CD4-positive, alpha-beta T cell treated with Interleukin-4 for 1 hour (primary cell): ENCODE measurements around the gene TFDP1.
A peak's percentile ranks its signal among the peaks of the same experiment; 100 is the strongest.
"Not testable (repeated sequence)": the region's sequence is repeated elsewhere in the genome, so short reads cannot be mapped to it uniquely, and the experiment has no call there.

Experiments used
- DNase-seq, 2 donors: peaks; one replicate each; pipeline ENCODE4 v3.0.0-alpha.2; 2020 to 2022

TFDP1 gene

DNA sequence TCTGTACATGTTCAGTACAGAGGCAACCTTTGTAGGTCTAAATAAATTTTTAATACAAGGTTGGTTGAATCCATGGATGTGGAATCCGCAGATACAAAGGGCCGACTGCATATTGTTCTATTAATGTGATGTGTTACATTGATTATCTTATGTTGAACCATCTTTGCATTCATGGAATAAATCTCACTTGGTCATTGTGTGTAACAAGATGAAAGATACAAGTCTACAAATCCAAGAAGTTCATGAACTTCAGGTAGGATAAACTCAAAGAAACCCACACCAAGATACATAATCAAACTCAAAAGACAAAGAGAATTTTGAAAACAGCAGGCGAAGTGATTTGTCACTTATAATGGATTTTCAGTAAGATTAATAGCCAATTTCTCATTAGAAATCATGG is 8.0 kb upstream of the TFDP1 start:
- no peak for DNase-seq

DNA sequence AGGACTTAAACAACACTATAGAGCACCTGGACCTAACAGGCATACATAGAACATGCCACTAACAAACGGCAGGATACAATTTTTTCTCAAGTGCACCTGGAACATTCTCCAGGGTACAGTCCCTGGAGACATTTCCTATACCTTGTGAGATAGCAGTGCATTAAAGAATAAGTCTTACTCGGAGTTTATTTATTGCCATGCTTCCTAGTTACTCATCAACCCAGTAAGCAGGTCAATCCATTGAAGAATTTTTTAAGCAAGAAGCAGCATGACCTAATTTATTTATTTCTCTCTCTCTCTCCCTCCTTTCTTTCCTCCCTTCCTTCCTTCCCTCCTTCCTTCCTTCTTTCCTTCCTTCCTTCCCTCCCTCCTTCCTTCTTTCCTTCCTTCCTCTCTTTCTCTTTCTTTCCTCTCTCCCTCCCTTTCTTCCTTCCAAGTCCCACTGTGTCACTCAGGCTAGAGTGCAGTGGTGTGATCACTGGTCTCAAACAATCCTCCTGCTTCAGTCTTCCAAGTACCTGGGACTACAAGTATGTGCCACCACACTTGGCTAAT is 6.6 kb upstream of the TFDP1 start:
- no peak for DNase-seq

DNA sequence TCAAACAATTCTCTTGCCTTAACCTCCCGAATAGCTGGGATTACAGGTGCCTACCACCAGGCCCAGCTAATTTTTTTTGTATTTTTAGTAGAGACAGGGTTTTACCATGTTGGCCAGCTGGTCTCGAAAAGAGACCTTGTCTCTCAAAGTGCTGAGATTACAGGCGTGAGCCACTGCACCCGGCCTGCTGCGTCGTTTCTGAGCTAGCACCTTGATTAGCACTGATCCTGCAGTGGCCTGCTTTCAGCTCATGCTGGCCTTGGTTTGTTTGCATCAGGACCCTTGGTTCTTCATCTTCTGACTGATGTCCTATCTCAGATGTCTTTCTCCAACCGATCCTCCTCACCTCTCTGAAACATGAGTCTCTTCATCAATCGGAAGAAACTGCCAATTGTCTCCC is 4.9 kb upstream of the TFDP1 start:
- no peak for DNase-seq

DNA sequence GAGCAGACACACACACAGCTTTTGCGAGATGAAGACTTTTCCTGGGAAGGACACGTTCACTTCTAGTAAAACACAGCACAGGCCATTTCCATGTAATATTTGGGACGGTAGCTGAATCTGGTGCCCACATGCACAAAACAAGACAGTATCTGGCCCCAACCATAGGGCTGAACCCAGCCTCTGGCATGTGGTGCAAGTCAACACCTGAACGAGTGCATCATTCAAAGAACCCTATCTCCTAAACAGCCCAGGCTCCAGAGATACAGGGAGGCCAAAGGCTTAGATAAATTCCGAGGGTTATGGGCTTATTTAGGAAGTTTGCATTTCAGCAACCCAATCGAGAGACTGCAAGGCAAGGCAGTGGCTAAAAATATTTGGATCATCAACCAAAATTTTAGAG is 2.7 kb upstream of the TFDP1 start:
- peak in 1 of 2 donors; percentile 5 for DNase-seq

DNA sequence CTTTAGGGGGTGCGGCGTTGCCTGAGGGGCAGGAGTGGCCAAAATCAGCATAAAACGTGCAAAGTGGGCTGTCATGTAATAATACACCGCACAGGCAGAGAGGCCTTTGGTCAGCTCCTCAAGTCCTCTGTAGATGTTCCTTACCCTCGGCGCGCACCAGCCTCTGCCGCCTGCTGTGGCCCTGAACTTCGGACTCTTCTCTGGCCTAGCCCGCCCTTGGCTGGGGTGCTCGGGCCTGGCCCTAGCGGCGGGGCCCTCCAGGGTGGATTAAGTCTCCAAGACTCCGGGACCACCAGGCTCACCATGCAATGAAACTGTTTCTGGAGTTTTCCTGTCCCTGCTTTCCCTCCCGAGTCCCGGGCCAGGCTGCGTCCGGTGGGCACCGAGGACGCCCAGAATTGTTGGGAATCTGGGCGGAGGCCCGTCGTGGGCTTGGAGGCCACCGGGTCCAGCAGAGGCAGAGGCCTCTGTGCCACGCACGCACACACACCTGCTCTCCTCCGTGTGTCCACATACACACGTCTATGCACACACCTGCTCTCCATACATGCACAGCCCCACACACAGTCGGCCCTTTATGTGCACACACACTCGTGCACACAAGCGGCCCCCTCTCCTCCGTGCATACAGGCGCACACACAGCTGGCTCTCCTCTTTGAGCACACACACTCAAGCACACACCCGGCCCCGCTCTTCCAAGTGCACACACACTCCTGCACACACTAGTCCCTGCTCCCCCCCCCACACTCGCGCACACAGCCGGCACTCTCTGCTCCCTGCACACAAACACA is 1.5 kb upstream of the TFDP1 start:
- DNase-seq = no peak

DNA sequence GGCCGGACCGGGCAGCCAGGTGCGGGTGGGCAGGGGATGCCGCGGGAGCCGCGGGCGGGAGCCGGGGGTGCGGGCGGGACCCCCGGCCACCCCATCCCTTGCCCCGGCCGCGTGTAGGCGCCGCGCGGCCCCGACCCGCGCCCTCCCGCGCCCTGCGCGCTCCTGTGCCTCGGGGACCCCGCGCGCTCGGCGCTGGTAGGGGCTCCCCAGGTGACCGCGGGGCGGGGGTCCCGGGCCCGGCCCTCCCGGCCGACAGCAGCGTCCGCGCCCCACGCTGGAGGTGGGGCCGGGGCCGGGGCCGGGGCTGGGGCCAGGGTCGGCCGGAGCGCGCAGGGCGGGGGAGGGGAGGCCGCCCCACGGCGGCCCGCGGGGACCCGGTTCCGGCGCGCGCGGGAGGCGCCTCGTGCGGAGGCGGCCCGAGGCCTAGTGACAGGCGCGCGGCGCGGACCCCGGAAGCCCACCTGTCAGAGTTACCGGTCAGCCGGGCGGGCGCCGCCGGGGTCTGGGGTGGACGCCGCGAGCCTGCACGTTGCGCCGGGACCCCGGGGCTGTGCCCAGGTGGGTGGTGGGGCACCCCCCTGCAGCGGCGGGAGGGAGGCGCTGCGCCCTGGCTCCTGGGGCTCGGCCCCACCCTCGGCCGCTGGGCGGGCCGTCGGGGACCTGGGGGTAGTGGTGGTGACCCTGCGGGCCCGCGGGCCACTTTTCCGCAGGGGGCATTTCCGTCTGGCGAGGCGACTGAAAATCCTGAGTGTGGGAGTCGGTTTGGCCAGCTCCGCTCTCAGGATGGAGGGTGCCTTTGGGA is 518 bp downstream of the TFDP1 start:
- peak in 1 of 2 donors; percentile 6 for DNase-seq

DNA sequence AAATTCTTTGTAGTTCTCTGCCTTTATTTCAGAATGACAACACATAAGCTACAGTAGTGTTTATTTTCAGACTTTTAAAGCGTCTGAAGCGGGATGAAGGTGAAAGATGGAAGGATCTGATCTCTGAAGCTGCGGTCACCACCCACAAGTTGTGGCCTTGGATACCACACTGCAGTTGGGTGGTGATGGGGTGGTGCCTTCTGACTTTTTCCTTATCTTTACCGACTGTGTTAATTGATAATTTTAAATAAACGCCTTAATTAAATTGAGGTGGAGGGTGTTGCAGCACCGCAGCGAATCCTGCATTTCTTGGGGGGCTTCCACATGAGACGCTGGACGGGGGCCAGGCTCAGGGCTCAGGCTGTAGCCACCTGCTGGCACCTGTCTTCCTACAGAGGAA is 1.3 kb downstream of the TFDP1 start:
- no peak for DNase-seq

DNA sequence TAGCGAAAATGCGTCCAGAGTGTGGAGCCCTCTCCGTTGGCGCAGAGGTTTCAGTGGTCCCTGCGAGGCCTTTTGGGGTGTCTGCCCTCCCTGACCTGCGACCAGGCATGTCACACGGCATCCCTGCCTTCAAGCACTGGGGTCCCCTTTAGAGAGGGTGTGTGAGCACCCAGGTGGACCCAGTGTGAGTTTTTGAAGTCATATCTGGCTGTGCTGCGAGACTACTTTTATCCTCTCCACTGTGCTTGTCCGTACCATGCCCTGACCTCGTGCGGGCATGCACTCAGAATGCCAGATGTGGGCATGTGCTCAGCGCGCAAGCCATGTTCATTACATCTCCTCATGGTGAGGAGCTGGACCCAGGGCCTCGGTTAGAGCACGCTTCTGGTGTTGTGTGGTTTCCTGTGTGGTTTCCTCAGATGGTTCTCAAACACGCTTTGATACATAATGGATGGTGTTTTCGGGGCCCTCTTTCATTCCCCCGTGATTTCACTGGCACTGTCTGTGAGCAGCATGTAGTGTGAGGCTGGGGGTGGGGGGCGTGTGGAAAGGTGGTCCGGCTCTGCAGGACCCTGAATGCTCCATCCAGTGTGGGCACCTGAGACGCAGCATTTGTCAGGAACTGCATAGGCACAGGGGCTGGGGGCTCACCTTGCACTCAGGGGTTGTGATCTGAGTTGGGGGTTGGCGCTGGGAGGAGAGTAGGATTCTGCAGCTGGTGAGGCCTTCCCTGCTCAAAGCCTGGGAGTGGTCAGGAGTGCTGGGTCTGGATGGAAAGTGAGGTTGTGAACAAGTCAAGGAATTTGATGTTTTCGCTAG is 2.3 kb downstream of the TFDP1 start:
- DNase-seq = no peak

DNA sequence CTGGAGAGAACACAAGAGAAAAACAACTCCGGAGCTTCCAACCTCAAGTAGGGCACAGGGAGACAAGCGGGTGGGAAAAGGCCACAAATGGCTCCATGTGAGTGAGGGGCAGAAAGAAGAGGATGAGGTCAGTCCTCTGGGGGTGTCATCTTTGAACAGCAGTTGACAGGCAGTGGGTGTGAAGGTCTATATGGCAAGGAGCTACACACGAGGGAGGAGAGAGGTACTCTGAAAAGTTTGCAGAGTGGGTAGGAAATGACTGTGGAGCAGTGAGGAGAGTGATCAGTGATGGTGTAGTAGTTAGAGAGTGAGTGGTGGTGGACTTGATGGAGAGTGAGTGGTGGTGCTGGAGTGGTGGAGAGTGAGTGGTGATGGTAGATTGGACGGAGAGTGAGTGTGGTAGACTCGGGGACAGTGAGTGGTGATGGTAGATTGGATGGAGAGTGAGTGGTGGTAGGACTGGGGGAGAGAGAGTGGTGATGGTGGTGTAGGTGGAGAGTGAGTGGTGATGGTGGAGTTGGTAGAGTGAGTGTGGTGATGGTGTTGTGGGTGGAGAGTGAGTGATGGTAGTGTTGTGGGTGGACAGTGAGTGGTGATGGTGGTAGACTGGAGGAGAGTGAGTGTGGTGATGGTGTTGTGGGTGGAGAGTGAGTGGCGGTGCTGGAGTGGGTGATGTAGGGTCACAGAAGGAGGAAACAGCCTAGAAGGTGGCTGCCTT is 4.0 kb downstream of the TFDP1 start:
- DNase-seq = no peak

DNA sequence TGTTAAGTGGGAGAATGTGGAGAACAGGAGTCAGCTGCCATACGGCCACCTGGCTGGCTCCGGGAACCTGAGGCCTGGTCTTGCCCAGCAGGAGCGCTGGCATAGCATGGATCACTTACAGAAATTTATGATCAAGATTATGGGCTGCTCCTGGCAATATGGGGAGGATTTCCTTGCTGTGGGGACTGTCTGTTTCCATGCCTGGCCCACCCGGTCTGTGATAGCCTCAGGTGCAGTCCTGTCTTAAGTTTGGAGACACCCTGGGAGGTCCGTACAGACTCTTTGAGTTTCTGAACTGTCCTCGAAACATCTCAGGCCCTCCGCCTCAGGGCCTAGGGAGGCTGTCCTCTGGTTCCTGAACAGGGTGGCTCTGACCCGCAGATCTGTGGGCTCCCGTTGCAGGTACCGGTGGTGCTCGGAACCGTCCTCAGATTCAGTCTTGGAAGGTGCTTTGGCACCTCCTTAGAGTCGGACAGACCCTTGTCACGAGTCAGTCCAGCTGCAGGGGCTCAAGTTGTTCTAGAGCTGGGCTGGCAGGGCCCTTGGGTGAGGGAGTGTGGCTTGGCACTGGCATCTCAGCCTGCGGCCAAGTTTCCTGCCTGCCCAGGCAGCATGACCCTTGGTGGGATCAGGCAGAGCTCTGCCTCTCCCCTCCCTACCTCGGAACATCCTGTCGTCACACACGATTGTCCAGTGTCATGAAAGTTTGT is 4.9 kb downstream of the TFDP1 start:
- no peak for DNase-seq

DNA sequence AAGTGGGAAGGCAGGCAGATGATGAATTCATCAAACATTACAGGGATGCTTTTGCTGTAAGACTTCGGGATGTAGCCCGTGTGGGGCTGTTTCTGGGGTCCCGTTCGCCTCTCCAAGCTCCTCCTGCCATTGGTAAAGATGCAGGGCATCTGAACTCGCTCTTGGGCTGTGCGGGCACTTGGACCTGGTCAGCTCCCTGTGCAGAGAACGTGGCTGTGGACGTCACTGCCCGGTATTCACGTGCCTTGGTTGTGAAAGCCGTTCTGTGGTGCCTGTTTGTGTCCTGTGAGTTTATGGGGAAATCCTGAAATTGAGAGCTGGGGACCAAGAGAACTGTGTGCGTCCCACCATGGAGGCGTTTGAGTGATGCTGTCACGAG is 5.4 kb downstream of the TFDP1 start:
- DNase-seq = no peak

DNA sequence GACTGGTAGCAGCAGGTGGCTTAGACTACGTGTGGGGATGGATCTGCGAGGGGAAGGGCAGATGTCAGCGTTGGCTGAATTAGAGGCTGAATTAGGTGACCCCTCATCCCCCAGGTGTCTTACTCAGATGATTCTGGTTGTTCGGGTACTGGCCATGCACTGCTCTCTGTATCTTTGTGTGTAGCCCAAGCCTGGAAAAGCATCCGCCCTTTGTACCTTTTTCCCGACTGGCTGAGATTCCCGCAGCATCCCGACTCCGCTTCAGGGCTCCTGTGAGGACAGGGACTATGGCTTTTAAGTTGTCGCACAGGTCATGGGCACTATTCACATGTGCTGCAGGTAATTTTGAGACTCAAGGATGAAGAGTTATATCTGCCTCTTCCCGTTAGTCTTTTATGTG is 7.2 kb downstream of the TFDP1 start:
- no peak for DNase-seq

DNA sequence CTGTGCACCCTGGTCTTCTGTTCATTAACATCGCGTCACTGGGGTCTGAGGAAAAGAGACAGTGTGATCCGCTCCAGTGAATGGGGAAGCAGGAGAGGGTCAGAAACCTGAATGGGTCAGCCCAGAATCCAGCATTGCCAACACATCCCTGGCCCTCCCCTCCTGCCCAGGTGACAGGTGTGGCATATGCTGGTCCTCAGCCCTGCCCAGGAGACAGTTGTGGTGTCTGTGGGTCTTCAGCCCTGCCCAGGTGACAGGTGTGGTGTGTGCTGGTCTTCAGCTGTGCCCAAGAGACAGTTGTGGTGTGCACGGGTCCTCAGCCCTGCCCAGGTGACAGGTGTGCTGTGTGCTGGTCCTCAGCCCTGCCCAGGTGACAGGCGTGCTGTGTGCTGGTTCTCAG is 8.0 kb downstream of the TFDP1 start:
- no peak for DNase-seq

DNA sequence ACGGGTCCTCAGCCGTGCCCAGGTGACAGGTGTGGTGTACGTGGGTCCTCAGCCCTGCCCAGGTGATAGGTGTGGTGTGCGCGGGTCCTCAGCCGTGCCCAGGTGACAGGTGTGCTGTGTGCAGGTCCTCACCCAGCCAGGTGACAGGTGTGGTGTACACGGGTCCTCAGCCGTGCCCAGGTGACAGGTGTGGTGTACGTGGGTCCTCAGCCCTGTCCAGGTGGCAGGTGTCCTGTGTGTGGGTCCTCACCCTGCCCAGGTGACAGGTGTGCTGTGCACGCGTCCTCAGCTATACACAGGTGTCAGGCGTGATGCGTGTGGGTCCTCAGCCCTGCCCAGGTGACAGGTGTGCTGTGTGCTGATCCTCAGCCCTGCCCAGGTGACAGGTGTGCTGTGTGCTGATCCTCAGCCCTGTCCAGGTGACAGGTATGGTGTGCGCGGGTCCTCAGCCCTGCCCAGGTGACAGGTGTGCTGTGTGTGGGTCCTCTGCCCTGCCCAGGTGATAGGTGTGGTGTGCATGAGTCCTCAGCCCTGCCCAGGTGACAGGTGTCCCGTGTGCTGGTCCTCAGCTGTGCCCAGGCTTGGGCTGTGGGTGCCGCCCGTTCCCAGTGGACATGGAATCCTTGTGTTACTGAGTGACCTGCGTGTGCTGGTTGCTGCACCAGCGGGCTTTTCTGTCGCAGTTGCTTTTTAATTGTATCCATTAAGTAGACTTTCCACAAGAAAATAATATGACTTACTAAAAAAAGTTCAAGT is 9.7 kb downstream of the TFDP1 start:
- not testable (repeated sequence) for DNase-seq

DNA sequence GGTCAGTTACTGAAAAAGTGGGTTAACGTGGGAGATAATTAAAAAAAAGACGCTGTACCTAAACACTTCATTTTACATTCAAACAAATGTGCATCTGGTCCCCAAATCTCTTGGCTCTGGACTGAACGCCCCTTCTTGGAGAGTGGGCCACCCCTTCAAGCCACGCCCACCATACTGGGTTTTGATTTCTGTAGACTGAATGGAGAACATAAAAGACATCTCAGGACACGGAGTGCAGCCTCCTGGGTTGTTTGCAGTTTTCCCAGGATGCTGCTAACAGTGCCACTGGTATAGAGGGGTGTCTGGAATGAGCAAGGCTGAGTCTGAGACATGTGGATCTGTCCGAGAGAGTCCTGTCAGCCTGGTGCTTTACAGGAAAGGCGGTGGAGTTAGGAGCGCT is 10.6 kb downstream of the TFDP1 start:
- DNase-seq = no peak

DNA sequence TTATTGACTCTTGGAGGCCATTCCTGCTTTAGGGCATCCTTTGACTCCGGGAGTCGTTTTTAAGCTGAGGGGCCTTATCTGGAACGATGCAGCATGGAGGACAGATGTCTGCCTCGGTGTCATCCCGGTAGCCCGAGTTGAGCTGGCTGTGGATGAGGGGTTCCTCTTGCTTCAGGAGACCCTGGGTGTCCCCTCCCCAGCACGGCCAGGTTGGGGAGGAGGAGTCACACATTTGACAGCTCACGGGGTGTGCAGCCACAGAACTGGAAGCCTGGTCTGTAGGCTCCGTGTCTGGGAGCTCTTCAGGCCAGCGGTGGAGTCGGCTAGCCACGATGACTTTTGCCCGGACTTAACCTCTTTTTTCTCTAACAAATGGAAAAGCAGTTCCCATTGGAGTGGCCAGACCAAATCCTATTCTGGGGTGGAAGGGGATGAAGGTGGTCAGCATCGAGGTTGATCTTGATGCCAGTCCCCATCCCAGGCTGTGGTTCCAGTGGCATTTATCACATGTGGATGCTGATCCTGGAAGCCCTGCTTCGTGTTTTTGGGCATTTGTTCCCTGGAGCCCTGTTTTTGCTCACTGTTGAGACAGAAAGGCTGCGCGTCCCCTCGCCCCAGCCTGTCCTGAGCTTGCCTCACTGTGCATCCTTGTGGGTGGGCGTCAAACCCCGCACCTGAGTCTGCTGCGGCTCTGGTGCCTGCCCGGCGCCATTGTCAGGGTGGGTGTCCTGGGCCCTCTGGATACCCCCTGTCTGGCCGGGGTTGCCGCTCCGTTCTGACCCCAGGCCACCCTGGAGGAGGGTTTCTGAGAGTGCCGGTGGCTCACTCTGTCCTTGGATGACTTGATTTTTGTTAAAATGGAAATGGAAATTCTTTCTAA is 12.0 kb downstream of the TFDP1 start:
- DNase-seq = peak in 1 of 2 donors; percentile 10

DNA sequence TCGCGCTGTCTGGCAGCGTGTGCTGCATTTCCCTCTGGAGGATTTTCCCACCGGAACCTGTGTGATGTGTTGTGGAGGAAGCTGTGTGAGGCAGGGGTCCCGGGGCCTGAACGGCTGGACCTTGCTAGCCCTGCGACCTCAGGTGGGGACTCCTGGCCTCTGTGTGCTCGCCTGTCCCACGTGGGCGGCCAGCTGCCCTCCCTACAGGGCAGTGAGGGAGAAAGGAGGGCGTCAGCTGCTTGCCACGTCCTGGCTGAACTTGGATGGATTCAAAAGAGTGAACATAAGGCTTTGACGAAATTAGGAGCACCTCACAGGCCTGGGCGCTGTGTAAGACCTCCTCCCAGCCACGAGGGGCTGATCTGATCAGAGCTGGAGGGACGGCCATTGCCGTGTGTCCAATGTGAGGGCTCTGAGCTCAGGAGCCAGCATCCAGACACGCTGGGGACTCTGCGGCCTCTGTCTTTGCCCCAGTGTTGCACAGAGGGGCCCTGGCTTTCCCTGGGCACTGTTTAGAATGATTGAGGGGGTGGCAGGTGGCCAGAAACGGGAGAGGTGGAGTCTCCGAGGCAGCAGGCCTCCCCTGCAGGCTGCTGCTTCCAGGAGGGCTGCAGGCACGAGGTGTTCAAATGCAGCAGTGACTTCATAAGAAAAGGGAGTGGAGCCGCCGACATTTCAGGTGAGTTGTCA is 13.0 kb downstream of the TFDP1 start:
- DNase-seq = peak in 1 of 2 donors; percentile 9

DNA sequence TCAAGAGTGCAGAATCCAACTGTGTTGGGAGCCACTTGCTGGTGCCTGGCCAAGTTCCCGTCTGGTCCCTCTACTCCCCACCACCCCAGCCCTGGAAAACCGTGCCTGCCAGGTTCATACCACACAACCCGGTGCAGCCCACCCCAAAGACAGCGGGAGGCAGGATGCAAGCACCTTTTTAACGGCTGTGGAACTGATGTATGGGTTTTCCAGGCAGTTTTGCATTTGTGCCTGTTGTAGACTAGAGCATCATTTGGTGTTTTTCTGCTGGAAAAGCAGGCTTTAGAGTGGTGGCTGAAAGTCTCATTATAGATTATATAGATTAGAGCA is 13.5 kb downstream of the TFDP1 start:
- DNase-seq = peak in 1 of 2 donors; percentile 4

DNA sequence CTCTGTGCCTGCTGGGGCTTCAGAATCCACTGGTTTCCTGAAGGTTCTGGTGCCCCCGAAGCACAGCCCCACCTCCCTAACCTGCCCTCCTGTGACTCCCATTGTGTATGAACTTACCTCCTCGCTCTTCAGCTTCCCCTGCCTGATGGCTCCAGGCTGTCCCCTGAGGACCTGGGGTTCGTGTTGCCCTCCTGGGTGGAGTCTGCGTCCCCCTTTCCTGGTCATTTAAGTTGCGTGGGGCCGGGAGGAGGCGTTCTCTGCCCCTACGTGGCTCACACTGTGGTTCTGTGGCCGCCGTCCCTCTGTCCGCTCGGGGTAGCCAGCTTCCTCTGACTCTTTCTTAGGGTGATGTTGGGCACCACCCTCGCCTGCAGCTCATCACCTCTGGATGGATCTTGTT is 13.9 kb downstream of the TFDP1 start:
- DNase-seq = peak in 1 of 2 donors; percentile 6

DNA sequence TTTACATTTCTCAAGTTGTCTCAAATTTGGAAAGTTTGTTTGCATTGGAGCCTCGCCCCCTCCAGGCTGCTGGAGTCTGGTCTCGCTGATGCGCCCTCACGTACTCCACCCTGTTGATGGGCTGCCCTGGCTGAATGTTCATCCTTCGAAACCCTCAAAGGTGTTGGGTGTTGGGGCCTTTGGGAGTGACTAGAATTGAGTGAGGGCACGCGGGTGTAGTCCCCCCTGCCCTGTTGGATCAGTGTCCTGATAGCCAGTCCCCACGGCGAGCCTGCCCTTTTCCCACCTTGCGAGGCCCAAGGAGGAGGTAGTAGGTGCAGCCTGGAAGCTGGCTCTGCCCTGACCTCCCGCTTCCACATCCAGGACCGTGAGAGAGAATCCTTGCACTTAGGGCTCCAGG is 14.8 kb downstream of the TFDP1 start:
- DNase-seq = no peak
